ENCODE results near the gene NRXN3. TPM values are rescaled to one million over a fixed set of nuclear protein-coding genes. Genes with fewer than 3 reads are reported as not detected.

Gene NRXN3
- total and polyA plus RNA-seq, 2 experiments from 2014 or later: 0.08 to 0.11 TPM

GRCh38 chr14:79576424-79576823 is 1406.3 kb downstream of the NRXN3 start:
- Histone ChIP-seq H3K27ac (no peak overlapping the region), H3K36me3 (ENCODE audit: low read depth) (no peaks in the 10 kb centered on the region), H3K9me2 (ENCODE audit: insufficient read depth) (no peaks in the 10 kb centered on the region), H3K4me3 (no peak overlapping the region), H3K27me3 (replicated peaks; ENCODE audit: insufficient read depth) (no peaks in the 10 kb centered on the region), H3K4me1 (ENCODE audit: insufficient read depth) (no peaks in the 10 kb centered on the region), H3F3A (ENCODE audit: insufficient read depth) (no peaks in the 10 kb centered on the region), H3K79me2 (ENCODE audit: insufficient read depth) (no peaks in the 10 kb centered on the region), H3K4me2 (ENCODE audit: unreplicated experiment) (no peak overlapping the region), H4K20me1 (ENCODE audit: insufficient read depth) (no peaks in the 10 kb centered on the region), H3K9me3 (ENCODE audit: low read depth) (no peaks in the 10 kb centered on the region), H2AFZ (no peak overlapping the region), H3K9ac (no peak overlapping the region)
- WGBS, 2 experiments (ENCODE audit: low coverage in 1 of 2, low lambda C conversion rate in 2 of 2, missing lambda C conversion rate in 2 of 2): 25 to 27% methylated on average over 4 of the region's 4 CpGs
- in situ Hi-C loops (cut with MboI): no loop called here
- DNase-seq: no peak
- no peak for TF ChIP-seq EZH2 (IDR thresholded peaks at IDR 0.05; ENCODE audit: insufficient read depth, poor library complexity, severe bottlenecking)
- TF ChIP-seq EZH2phosphoT487 (IDR thresholded peaks at IDR 0.05; ENCODE audit: insufficient read depth, low read depth): no peak

DNA sequence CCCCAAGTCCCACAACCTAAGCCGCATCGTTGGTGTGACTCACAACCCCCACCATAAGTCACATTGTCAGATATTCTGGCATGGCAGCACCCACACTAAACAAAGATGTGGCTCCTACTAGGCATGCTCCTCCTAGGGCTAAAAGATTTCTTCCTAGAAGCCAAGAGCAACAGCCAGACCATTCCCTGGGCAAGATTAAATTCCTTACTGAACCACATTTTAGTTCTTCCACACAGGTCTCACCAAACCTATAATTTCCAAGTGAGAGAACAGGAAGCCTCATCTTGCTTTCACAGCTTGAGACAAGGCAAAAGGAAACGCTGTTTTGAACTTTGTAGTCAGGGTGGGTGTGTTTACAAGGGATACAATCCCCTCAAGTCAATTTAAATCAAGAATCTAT is 1408.3 kb downstream of the NRXN3 start:
- H3K27me3 ChIP-seq (replicated peaks; ENCODE audit: insufficient read depth): no peaks in the 10 kb centered on the region
- in situ Hi-C loops (cut with MboI): no loop called here
- no peak overlapping the region for H3K9ac ChIP-seq
- no peak overlapping the region for H3K27ac ChIP-seq
- H3K4me2 ChIP-seq (ENCODE audit: unreplicated experiment): no peak overlapping the region
- no peak overlapping the region for H3K4me3 ChIP-seq
- H3K9me3 ChIP-seq (ENCODE audit: low read depth): no peaks in the 10 kb centered on the region
- H3K9me2 ChIP-seq (ENCODE audit: insufficient read depth): no peaks in the 10 kb centered on the region
- H3F3A ChIP-seq (ENCODE audit: insufficient read depth): no peaks in the 10 kb centered on the region
- no peak overlapping the region for H2AFZ ChIP-seq
- no peak for TF ChIP-seq EZH2 (IDR thresholded peaks at IDR 0.05; ENCODE audit: insufficient read depth, poor library complexity, severe bottlenecking)
- no peak for TF ChIP-seq EZH2phosphoT487 (IDR thresholded peaks at IDR 0.05; ENCODE audit: insufficient read depth, low read depth)
- H3K4me1 ChIP-seq (ENCODE audit: insufficient read depth): no peaks in the 10 kb centered on the region
- 38 to 44% methylated on average over 3 of the region's 3 CpGs for WGBS, 2 experiments (ENCODE audit: low coverage in 1 of 2, low lambda C conversion rate in 2 of 2, missing lambda C conversion rate in 2 of 2)
- no peaks in the 10 kb centered on the region for H3K36me3 ChIP-seq (ENCODE audit: low read depth)
- H3K79me2 ChIP-seq (ENCODE audit: insufficient read depth): no peaks in the 10 kb centered on the region
- no peak for DNase-seq
- no peaks in the 10 kb centered on the region for H4K20me1 ChIP-seq (ENCODE audit: insufficient read depth)

- Histone ChIP-seq H3K27me3 (replicated peaks; ENCODE audit: insufficient read depth) (no peaks in the 10 kb centered on the region), H3K36me3 (ENCODE audit: low read depth) (no peaks in the 10 kb centered on the region), H4K20me1 (ENCODE audit: insufficient read depth) (no peaks in the 10 kb centered on the region), H3K4me2 (ENCODE audit: unreplicated experiment) (no peak overlapping the region), H3F3A (ENCODE audit: insufficient read depth) (no peaks in the 10 kb centered on the region; the same call in 1 of the 2 replicates), H2AFZ (no peak overlapping the region), H3K27ac (no peak overlapping the region), H3K4me3 (no peak overlapping the region), H3K79me2 (ENCODE audit: insufficient read depth) (no peaks in the 10 kb centered on the region), H3K9ac (no peak overlapping the region), H3K4me1 (ENCODE audit: insufficient read depth) (peaks cover 13% of the 10 kb centered on the region), H3K9me2 (ENCODE audit: insufficient read depth) (no peaks in the 10 kb centered on the region), H3K9me3 (ENCODE audit: low read depth) (no peaks in the 10 kb centered on the region)
- in situ Hi-C loops (cut with MboI): no loop called here
- TF ChIP-seq EZH2 (IDR thresholded peaks at IDR 0.05; ENCODE audit: insufficient read depth, poor library complexity, severe bottlenecking) (no peak), EZH2phosphoT487 (IDR thresholded peaks at IDR 0.05; ENCODE audit: insufficient read depth, low read depth) (no peak)
- WGBS, 2 experiments (ENCODE audit: low coverage in 1 of 2, low lambda C conversion rate in 2 of 2, missing lambda C conversion rate in 2 of 2): 6% methylated on average over 2 of the region's 2 CpGs
- DNase-seq: no peak
Observed at GRCh38 chr14:79580414-79580813, 1410.2 kb downstream of the NRXN3 start.

GRCh38 chr14:79580906-79581305 is 1410.7 kb downstream of the NRXN3 start:
- Histone ChIP-seq H3K9me2 (ENCODE audit: insufficient read depth) (no peaks in the 10 kb centered on the region), H3K9ac (no peak overlapping the region), H2AFZ (no peak overlapping the region), H3F3A (ENCODE audit: insufficient read depth) (no peaks in the 10 kb centered on the region; the same call in 1 of the 2 replicates), H3K9me3 (ENCODE audit: low read depth) (no peaks in the 10 kb centered on the region), H3K27ac (no peak overlapping the region), H3K36me3 (ENCODE audit: low read depth) (no peaks in the 10 kb centered on the region), H3K4me1 (ENCODE audit: insufficient read depth) (peaks cover 13% of the 10 kb centered on the region), H4K20me1 (ENCODE audit: insufficient read depth) (no peaks in the 10 kb centered on the region), H3K4me3 (no peak overlapping the region), H3K27me3 (replicated peaks; ENCODE audit: insufficient read depth) (no peaks in the 10 kb centered on the region), H3K4me2 (ENCODE audit: unreplicated experiment) (no peak overlapping the region), H3K79me2 (ENCODE audit: insufficient read depth) (no peaks in the 10 kb centered on the region)
- DNase-seq: no peak
- in situ Hi-C loops (cut with MboI): no loop called here
- WGBS, 2 experiments (ENCODE audit: low coverage in 1 of 2, low lambda C conversion rate in 2 of 2, missing lambda C conversion rate in 2 of 2): 23 to 24% methylated on average over 4 of the region's 4 CpGs
- TF ChIP-seq EZH2 (IDR thresholded peaks at IDR 0.05; ENCODE audit: insufficient read depth, poor library complexity, severe bottlenecking) (no peak), EZH2phosphoT487 (IDR thresholded peaks at IDR 0.05; ENCODE audit: insufficient read depth, low read depth) (no peak)
